ENCODE results near the gene RAD23A. TPM values are rescaled to one million over a fixed set of nuclear protein-coding genes. Genes with fewer than 3 reads are reported as not detected.

Gene RAD23A
- total and polyA plus RNA-seq, 9 of the 15 experiments (the other 6 are each of a cell fraction or from before 2014, with no cell fraction given), result 9.5 to 181 (median 101) TPM

GRCh38 chr19:12945479-12946091 lies at the start of gene RAD23A (continued):
- no peak for TF ChIP-seq PATZ1 (CRISPR knock-in tag; IDR thresholded peaks at IDR 0.05; ENCODE audit: borderline replicate concordance)
- no peak for TF ChIP-seq EHMT2 (IDR thresholded peaks at IDR 0.05)
- TF ChIP-seq, protein P1, sequence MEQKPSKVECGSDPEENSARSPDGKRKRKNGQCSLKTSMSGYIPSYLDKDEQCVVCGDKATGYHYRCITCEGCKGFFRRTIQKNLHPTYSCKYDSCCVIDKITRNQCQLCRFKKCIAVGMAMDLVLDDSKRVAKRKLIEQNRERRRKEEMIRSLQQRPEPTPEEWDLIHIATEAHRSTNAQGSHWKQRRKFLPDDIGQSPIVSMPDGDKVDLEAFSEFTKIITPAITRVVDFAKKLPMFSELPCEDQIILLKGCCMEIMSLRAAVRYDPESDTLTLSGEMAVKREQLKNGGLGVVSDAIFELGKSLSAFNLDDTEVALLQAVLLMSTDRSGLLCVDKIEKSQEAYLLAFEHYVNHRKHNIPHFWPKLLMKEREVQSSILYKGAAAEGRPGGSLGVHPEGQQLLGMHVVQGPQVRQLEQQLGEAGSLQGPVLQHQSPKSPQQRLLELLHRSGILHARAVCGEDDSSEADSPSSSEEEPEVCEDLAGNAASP (IDR thresholded peaks at IDR 0.05), result no peak
- no peak for TF ChIP-seq TSC22D4 (tag; IDR thresholded peaks at IDR 0.05)
- TF ChIP-seq ZNF384 (IDR thresholded peaks at IDR 0.05; ENCODE audit: low read depth, low read length), result no peak
- TF ChIP-seq CREBBP (IDR thresholded peaks at IDR 0.05; ENCODE audit: low read depth, low read length), result no peak
- no peak; the same call in 1 of the 2 replicates for TF ChIP-seq HDAC8 (tag; IDR thresholded peaks at IDR 0.05)
- TF ChIP-seq NCOA4 (IDR thresholded peaks at IDR 0.05; ENCODE audit: partially characterized antibody), result no peak
- no peak for TF ChIP-seq NFIX (CRISPR knock-in tag; IDR thresholded peaks at IDR 0.05; ENCODE audit: low read depth)
- TF ChIP-seq FOXM1 (IDR thresholded peaks at IDR 0.05; ENCODE audit: low read depth), result no peak
- TF ChIP-seq FOXM1 (CRISPR knock-in tag; IDR thresholded peaks at IDR 0.05; ENCODE audit: low read depth), result no peak; the same call in 1 of the 2 replicates
- TF ChIP-seq, protein P2, sequence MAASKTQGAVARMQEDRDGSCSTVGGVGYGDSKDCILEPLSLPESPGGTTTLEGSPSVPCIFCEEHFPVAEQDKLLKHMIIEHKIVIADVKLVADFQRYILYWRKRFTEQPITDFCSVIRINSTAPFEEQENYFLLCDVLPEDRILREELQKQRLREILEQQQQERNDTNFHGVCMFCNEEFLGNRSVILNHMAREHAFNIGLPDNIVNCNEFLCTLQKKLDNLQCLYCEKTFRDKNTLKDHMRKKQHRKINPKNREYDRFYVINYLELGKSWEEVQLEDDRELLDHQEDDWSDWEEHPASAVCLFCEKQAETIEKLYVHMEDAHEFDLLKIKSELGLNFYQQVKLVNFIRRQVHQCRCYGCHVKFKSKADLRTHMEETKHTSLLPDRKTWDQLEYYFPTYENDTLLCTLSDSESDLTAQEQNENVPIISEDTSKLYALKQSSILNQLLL (CRISPR knock-in tag; IDR thresholded peaks at IDR 0.05; ENCODE audit: borderline replicate concordance), result no peak
- TF ChIP-seq USF2 (CRISPR knock-in tag; IDR thresholded peaks at IDR 0.05), result peak; percentile 98
- peak; percentile 86 to 90 for TF ChIP-seq TEAD1 (CRISPR knock-in tag; IDR thresholded peaks at IDR 0.05)
- no peak for TF ChIP-seq KLF10 (CRISPR knock-in tag; IDR thresholded peaks at IDR 0.05)
- no peak for TF ChIP-seq ZNF263 (CRISPR knock-in tag; IDR thresholded peaks at IDR 0.05; ENCODE audit: borderline replicate concordance)
- no peak for TF ChIP-seq CEBPB (tag; IDR thresholded peaks at IDR 0.05)
- no peak for TF ChIP-seq MTF1 (CRISPR knock-in tag; IDR thresholded peaks at IDR 0.05; ENCODE audit: borderline replicate concordance)
- TF ChIP-seq ZNF644 (tag; IDR thresholded peaks at IDR 0.05; ENCODE audit: low read depth), result no peak; the same call in 1 of the 2 replicates
- no peak for TF ChIP-seq ZNF253 (CRISPR knock-in tag; conservative IDR thresholded peaks at IDR 0.05)
- TF ChIP-seq CTCFL (IDR thresholded peaks at IDR 0.05; ENCODE audit: borderline replicate concordance, insufficient read depth, low read depth, low read length, poor library complexity, severe bottlenecking), result no peak

Measured in K562 (cell line).